ENCODE data around the gene FAM81A. TPM values are rescaled to one million over a fixed set of nuclear protein-coding genes. Genes with fewer than 3 reads are reported as not detected.

FAM81A gene
- total RNA-seq, 1 experiment from 2014 or later: 2.0 TPM

- POLR2A ChIA-PET: interaction anchor here (0.6 to 1.4 kb wide), 2 partner anchors 31 to 66 kb away, joined by 3 to 5 read pairs; partner anchors contain the start of gene MYO1E
- CTCF ChIA-PET: interaction anchor here (1.0 to 3.0 kb wide), 6 partner anchors 18 to 264 kb away, joined by 3 to 16 read pairs (median 4); no protein-coding TSS in a partner anchor
- H3K27me3 Mint-ChIP-seq (ENCODE audit: low read depth): peaks cover 76% of the 10 kb centered on the region
Observed at GRCh38 chr15:59438625-59439290, 772 bp downstream of the FAM81A start.

GRCh38 chr15:59439576-59439975, 1.6 kb downstream of the FAM81A start:
- DNase-seq (ENCODE audit: low spot score) (no peak), ATAC-seq (no peak)
- H3K27ac Mint-ChIP-seq: no peak overlapping the region
- H3K4me3 Mint-ChIP-seq: no peak overlapping the region
- POLR2A ChIA-PET: interaction anchor here (0.6 kb wide), 1 partner anchor 32 kb away, joined by 3 read pairs; no protein-coding TSS in a partner anchor
- no peaks in the 10 kb centered on the region for H3K9me3 Mint-ChIP-seq
- H3K4me1 Mint-ChIP-seq: peaks cover 21% of the 10 kb centered on the region
- no peaks in the 10 kb centered on the region for H3K36me3 Mint-ChIP-seq
- CTCF ChIA-PET: interaction anchor here (1.3 to 2.2 kb wide), 3 partner anchors 53 to 265 kb away, joined by 3 to 6 read pairs (median 4); no protein-coding TSS in a partner anchor
- H3K27me3 Mint-ChIP-seq (ENCODE audit: low read depth): peaks cover 68% of the 10 kb centered on the region
- no peak for TF ChIP-seq MYBL2 (CRISPR knock-in tag; IDR thresholded peaks at IDR 0.05)
- TF ChIP-seq, protein P1, sequence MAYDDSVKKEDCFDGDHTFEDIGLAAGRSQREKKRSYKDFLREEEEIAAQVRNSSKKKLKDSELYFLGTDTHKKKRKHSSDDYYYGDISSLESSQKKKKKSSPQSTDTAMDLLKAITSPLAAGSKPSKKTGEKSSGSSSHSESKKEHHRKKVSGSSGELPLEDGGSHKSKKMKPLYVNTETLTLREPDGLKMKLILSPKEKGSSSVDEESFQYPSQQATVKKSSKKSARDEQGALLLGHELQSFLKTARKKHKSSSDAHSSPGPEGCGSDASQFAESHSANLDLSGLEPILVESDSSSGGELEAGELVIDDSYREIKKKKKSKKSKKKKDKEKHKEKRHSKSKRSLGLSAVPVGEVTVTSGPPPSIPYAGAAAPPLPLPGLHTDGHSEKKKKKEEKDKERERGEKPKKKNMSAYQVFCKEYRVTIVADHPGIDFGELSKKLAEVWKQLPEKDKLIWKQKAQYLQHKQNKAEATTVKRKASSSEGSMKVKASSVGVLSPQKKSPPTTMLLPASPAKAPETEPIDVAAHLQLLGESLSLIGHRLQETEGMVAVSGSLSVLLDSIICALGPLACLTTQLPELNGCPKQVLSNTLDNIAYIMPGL (CRISPR knock-in tag; IDR thresholded peaks at IDR 0.05): no peak
- no peak for TF ChIP-seq JUN (CRISPR knock-in tag; IDR thresholded peaks at IDR 0.05)
- TF ChIP-seq NR2C2 (CRISPR knock-in tag; IDR thresholded peaks at IDR 0.05): no peak
- TF ChIP-seq SMAD3 (CRISPR knock-in tag; IDR thresholded peaks at IDR 0.05; ENCODE audit: borderline replicate concordance): no peak
- no peak for TF ChIP-seq GTF2I (CRISPR knock-in tag; conservative IDR thresholded peaks at IDR 0.05)
- no peak for TF ChIP-seq ATF1 (CRISPR knock-in tag; IDR thresholded peaks at IDR 0.05)
- TF ChIP-seq CREM (CRISPR knock-in tag; IDR thresholded peaks at IDR 0.05): no peak

More at GRCh38 chr15:59438625-59439290, 772 bp downstream of the FAM81A start:
- ATAC-seq (no peak), DNase-seq (ENCODE audit: low spot score) (no peak)
- no peaks in the 10 kb centered on the region for H3K36me3 Mint-ChIP-seq
- no peaks in the 10 kb centered on the region for H3K9me3 Mint-ChIP-seq
- peak overlapping the region; percentile 71 for H3K4me3 Mint-ChIP-seq
- H3K27ac Mint-ChIP-seq: no peak overlapping the region
- TF ChIP-seq ZNF416 (CRISPR knock-in tag; IDR thresholded peaks at IDR 0.05) (no peak), FOXJ3 (CRISPR knock-in tag; IDR thresholded peaks at IDR 0.05; ENCODE audit: borderline replicate concordance) (no peak), NR2C2 (CRISPR knock-in tag; IDR thresholded peaks at IDR 0.05) (no peak), NFE2L1 (CRISPR knock-in tag; IDR thresholded peaks at IDR 0.05) (no peak), ZNF232 (CRISPR knock-in tag; IDR thresholded peaks at IDR 0.05) (no peak), STAT6 (CRISPR knock-in tag; conservative IDR thresholded peaks at IDR 0.05; ENCODE audit: low read depth) (no peak), MYBL2 (CRISPR knock-in tag; IDR thresholded peaks at IDR 0.05) (no peak), E2F1 (CRISPR knock-in tag; IDR thresholded peaks at IDR 0.05) (no peak), ZNF263 (CRISPR knock-in tag; IDR thresholded peaks at IDR 0.05; ENCODE audit: low read depth) (no peak), ZNF396 (CRISPR knock-in tag; IDR thresholded peaks at IDR 0.05; ENCODE audit: borderline replicate concordance) (no peak), NR3C1 (CRISPR knock-in tag; conservative IDR thresholded peaks at IDR 0.05; ENCODE audit: low read depth) (no peak), EMX1 (CRISPR knock-in tag; IDR thresholded peaks at IDR 0.05) (no peak), ZNF512 (CRISPR knock-in tag; IDR thresholded peaks at IDR 0.05; ENCODE audit: borderline replicate concordance) (no peak), CREB1 (CRISPR knock-in tag; IDR thresholded peaks at IDR 0.05) (no peak), SOX15 (CRISPR knock-in tag; IDR thresholded peaks at IDR 0.05) (no peak), GTF2I (CRISPR knock-in tag; conservative IDR thresholded peaks at IDR 0.05) (no peak)
- TF ChIP-seq, protein P2, sequence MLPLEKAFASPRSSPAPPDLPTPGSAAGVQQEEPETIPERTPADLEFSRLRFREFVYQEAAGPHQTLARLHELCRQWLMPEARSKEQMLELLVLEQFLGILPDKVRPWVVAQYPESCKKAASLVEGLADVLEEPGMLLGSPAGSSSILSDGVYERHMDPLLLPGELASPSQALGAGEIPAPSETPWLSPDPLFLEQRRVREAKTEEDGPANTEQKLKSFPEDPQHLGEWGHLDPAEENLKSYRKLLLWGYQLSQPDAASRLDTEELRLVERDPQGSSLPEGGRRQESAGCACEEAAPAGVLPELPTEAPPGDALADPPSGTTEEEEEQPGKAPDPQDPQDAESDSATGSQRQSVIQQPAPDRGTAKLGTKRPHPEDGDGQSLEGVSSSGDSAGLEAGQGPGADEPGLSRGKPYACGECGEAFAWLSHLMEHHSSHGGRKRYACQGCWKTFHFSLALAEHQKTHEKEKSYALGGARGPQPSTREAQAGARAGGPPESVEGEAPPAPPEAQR (CRISPR knock-in tag; IDR thresholded peaks at IDR 0.05): no peak
- peaks cover 13% of the 10 kb centered on the region for H3K4me1 Mint-ChIP-seq

All from WTC11 (cell line).